Subcutaneous abdominal adipose tissue (tissue), 5 donors: Measurements from ENCODE around the gene SPR.

Experiments
- H3K27ac ChIP-seq: one replicate; pipeline ENCODE4 v1.7.0; 2013; ENCODE audit warnings: low read depth, mild to moderate bottlenecking, inconsistent platforms, low read length, moderate library complexity
- H3K27me3 ChIP-seq, 5 donors: one replicate each; pipeline ENCODE4 v1.7.0; 2013; ENCODE audit warnings: low read length in 5 of 5, inconsistent platforms in 1 of 5; ENCODE audit not compliant: control insufficient read depth in 5 of 5, insufficient read depth in 4 of 5
- H3K36me3 ChIP-seq, 5 donors: one replicate each; pipeline ENCODE4 v1.7.0; 2013; ENCODE audit warnings: low read length in 5 of 5; ENCODE audit not compliant: control insufficient read depth in 5 of 5, insufficient read depth in 5 of 5
- H3K4me1 ChIP-seq, 5 donors: one replicate each; pipeline ENCODE4 v1.7.0; 2013; ENCODE audit warnings: low read length in 5 of 5, mild to moderate bottlenecking in 3 of 5, moderate library complexity in 1 of 5; ENCODE audit not compliant: control insufficient read depth in 5 of 5, insufficient read depth in 5 of 5
- H3K4me3 ChIP-seq, 5 donors: one replicate each; pipeline ENCODE4 v1.7.0; 2013; ENCODE audit warnings: low read length in 5 of 5, low read depth in 1 of 5
- H3K9ac ChIP-seq, 5 donors: one replicate each; pipeline ENCODE4 v1.7.0; 2013; ENCODE audit warnings: low read length in 5 of 5, mild to moderate bottlenecking in 4 of 5, moderate library complexity in 3 of 5
- H3K9me3 ChIP-seq, 5 donors: one replicate each; pipeline ENCODE4 v1.7.0; 2013; ENCODE audit warnings: low read length in 5 of 5; ENCODE audit not compliant: control insufficient read depth in 5 of 5
- donor health status: healthy.
- donor health status: healthy.
- donor health status: healthy.
- donor health status: healthy.
- donor health status: healthy.

SPR gene

DNA sequence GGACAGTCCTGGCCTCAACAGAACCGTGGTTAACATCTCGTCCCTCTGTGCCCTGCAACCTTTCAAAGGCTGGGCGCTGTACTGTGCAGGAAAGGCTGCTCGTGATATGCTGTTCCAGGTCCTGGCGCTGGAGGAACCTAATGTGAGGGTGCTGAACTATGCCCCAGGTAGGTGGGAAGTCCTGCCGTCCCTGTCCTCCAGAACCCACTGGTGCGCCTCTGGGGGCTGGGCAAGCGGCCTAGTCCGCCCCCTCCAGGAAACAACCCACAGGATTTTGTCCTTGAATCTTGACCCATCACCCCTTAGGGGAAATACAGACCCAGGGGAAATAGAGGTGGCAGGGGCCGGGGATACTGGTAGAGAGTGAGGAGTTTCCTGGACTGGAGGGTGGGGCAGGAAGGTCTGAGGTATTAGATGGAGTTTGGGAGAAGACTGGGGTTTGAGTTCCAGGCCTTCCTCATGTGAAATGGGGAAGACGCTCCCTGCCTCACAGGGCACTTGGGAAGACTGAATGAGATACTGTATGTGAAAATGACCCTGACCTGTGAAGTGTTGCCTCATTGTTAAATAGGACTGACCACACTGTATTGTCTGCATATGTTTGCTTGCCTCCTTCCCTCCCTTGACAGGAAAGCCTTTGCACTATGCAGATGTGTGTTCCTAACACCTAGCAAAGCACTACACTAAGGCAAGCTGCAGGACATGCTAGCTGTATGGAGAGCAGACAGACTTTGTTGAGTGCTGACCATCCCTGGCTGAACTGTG lies 1.4 kb downstream of the SPR start:
- no peak overlapping the region for H3K27ac ChIP-seq
- no peaks in the 10 kb centered on the region for H3K9me3 ChIP-seq
- peak overlapping the region in 3 of 5 donors; percentile 17 to 88 (median 84) for H3K9ac ChIP-seq
- H3K4me1 ChIP-seq = peaks cover 2 to 47% (median 27%) of the 10 kb centered on the region in 5 donors
- peak overlapping the region; percentile 72 to 81 (median 76) for H3K4me3 ChIP-seq
- peaks cover 0 to 29% (median 15%) of the 10 kb centered on the region in 5 donors for H3K36me3 ChIP-seq
- no peaks in the 10 kb centered on the region for H3K27me3 ChIP-seq

DNA sequence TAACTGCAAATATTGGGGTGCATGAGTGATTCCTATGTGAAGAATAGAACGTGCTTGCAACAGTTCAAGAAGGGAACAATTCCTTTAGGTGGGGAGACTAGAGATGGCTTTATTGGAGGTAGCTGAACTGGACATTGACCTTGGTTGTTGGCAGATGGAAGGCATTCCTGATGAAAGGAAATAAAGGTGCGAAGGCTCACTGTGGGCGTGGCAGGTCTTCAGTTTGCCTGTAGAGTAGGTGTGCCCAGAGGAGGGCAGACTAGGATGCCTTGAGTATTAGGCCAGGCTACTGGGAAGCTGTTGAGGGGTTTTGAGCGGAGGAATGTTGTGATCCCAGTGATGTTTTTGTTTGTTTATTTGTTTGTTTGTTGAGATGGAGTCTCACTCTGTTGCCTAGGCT lies 2.8 kb downstream of the SPR start:
- H3K27me3 ChIP-seq = peaks cover 0 to 10% (median 9%) of the 10 kb centered on the region in 5 donors

DNA sequence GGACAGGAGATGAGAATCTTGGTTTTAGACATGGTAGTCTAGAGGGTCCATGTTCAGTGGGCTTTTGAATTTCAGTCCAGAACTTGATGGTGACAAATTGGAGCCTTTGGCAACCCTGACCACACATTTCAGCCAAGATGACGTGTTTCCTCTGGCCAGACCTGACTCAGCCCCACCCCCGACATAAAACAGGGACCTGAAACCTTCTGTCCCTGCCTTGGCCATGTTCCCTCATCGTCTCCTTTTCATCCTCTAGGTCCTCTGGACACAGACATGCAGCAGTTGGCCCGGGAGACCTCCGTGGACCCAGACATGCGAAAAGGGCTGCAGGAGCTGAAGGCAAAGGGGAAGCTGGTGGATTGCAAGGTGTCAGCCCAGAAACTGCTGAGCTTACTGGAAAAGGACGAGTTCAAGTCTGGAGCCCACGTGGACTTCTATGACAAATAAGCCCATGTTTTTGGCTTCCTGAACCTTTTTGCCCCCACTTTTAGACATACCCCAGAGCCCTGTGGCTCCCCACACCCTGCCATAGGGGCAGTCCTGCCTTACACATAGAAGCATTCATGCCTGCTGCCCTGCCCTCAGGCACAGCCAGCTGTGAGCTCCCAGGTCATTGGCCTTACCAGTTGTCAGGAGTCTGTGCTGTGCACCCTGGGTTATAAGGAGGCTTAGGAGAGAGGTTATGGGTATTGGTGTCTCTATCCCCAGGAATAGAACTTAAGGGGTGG lies 4.0 kb downstream of the SPR start:
- Histone ChIP-seq H3K4me1 (peaks cover 5 to 56% (median 37%) of the 10 kb centered on the region in 5 donors), H3K9ac (no peak overlapping the region), H3K36me3 (peaks cover 0 to 29% (median 15%) of the 10 kb centered on the region in 5 donors), H3K4me3 (no peak overlapping the region), H3K27ac (no peak overlapping the region), H3K9me3 (no peaks in the 10 kb centered on the region), H3K27me3 (peaks cover 8 to 21% (median 17%) of the 10 kb centered on the region in 5 donors)

More for the DNA sequence above, 2.8 kb downstream of the SPR start:
- Histone ChIP-seq H3K9me3 (no peaks in the 10 kb centered on the region), H3K36me3 (peaks cover 0 to 29% (median 15%) of the 10 kb centered on the region in 5 donors), H3K27ac (no peak overlapping the region), H3K4me3 (no peak overlapping the region), H3K9ac (no peak overlapping the region), H3K4me1 (peaks cover 2 to 47% (median 27%) of the 10 kb centered on the region in 5 donors)

DNA sequence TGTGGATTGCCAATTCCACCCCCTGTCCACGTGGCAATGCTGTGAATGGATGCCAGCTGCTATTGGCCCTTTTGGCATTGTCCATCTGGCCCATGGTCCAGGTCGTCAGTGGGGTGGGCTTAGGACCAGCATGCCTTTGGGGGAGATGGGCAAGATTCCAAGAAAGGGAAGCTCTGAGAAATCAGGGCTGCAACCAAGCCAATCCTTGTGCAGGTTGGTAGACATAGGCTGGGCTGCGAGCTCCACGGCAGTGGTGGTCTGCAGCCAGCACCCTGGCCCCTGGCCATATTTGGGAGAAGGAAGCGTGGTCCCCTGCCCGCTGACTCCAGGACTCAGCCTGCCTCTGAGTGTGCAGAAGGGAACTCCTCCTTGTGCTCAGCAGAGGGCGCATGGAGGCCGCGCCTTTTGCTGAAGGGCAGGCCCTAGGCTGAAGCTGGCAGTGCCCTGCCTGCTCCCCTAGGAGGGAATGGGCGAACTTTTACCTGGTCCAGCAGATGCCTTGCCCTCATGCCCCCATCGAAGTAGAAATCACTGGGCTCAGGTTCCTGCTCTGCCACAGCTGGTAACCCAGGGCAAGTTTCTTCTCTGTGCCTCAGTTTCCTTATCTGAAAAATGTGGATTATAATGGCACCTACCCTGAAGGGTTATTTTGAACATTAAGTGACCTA lies 5.4 kb downstream of the SPR start:
- H3K27me3 ChIP-seq = peaks cover 8 to 29% (median 17%) of the 10 kb centered on the region in 5 donors
- H3K27ac ChIP-seq = no peak overlapping the region
- no peak overlapping the region for H3K4me3 ChIP-seq
- peaks cover 5 to 48% (median 30%) of the 10 kb centered on the region in 5 donors for H3K4me1 ChIP-seq
- no peak overlapping the region for H3K9ac ChIP-seq
- H3K36me3 ChIP-seq = peaks cover 0 to 29% (median 15%) of the 10 kb centered on the region in 5 donors
- H3K9me3 ChIP-seq = no peaks in the 10 kb centered on the region

DNA sequence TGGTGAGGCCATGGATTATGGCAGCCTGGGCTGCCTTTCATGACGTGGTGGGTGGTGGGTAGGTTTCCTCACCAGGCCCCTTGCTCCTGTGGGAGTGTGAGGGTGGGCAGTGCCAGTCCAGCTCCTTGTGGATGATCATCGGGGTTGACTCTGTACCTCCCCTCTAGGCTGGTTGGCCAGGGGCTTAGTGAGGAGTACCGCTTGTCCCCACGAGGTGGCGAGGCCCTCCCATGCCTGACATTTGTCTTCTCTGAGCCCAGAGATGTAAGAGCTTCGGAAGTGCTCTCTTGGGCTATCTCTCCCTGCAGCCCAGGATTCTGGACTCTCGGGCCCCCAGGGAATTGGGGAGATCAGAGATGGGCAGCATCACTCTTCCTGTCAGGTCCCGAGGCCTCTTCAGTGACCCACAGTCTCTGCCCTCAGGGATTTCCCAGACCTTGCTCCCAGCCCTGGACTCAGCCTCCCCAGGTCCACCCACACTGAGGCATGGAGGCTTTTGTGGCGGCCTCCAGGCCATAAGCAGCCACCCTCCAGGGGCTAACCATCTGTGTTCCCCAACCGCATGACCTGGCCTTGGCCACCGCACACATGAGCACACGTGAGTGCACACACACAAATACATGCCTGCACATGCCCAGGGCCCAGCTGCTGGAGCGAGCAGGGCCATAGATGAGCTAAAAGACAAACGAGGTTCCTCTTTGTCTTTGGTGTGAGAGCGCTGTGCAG lies 6.5 kb downstream of the SPR start:
- Histone ChIP-seq H3K9me3 (no peaks in the 10 kb centered on the region), H3K4me3 (no peak overlapping the region), H3K36me3 (peaks cover 0 to 29% (median 15%) of the 10 kb centered on the region in 5 donors), H3K27me3 (peaks cover 8 to 33% (median 19%) of the 10 kb centered on the region in 5 donors), H3K4me1 (peaks cover 2 to 38% (median 21%) of the 10 kb centered on the region in 5 donors), H3K27ac (no peak overlapping the region), H3K9ac (no peak overlapping the region)

DNA sequence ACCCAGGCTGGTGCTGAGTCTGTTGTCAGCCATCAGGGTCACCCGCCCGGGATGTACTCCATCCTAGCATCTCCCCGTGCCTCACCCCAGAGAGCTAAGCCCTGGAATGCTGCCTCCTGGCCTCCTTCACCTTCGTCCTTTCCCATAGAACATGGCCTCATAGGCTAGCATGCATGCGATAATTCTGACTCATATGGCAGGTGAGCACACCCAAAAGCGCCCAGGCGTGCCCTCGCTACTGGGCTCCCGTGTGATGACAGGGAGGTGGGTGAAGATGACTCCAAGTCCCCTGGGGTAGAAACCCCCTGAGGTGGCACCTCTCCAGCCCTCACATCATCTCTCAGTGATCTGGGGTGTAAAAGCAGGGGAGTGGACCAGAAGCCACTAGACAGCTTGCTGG lies 7.3 kb downstream of the SPR start:
- H3K27me3 ChIP-seq = peaks cover 8 to 33% (median 20%) of the 10 kb centered on the region in 5 donors
- no peak overlapping the region for H3K27ac ChIP-seq
- peaks cover 0 to 24% (median 15%) of the 10 kb centered on the region in 5 donors for H3K36me3 ChIP-seq
- peaks cover 2 to 31% (median 16%) of the 10 kb centered on the region in 5 donors for H3K4me1 ChIP-seq
- H3K4me3 ChIP-seq = no peak overlapping the region
- no peak overlapping the region for H3K9ac ChIP-seq
- no peaks in the 10 kb centered on the region for H3K9me3 ChIP-seq

GRCh38 chr2:72895154-72895553 lies 7.9 kb downstream of the SPR start:
- H3K27me3 ChIP-seq = peaks cover 8 to 33% (median 22%) of the 10 kb centered on the region in 5 donors
- H3K9me3 ChIP-seq = no peaks in the 10 kb centered on the region
- peaks cover 2 to 26% (median 16%) of the 10 kb centered on the region in 5 donors for H3K4me1 ChIP-seq
- peak overlapping the region in 1 of 5 donors; percentile 38 for H3K9ac ChIP-seq
- H3K36me3 ChIP-seq = peaks cover 0 to 18% (median 15%) of the 10 kb centered on the region in 5 donors
- H3K27ac ChIP-seq = no peak overlapping the region
- no peak overlapping the region for H3K4me3 ChIP-seq

GRCh38 chr2:72895759-72896281 lies 8.6 kb downstream of the SPR start:
- H3K27me3 ChIP-seq = peaks cover 14 to 38% (median 23%) of the 10 kb centered on the region in 5 donors
- no peak overlapping the region for H3K27ac ChIP-seq
- peak overlapping the region in 4 of 5 donors; percentile 1 to 57 (median 32) for H3K4me3 ChIP-seq

GRCh38 chr2:72896446-72896845 lies 9.2 kb downstream of the SPR start:
- H3K27me3 ChIP-seq = peaks cover 16 to 43% (median 23%) of the 10 kb centered on the region in 5 donors
- peaks cover 0 to 10% (median 9%) of the 10 kb centered on the region in 5 donors for H3K36me3 ChIP-seq
- no peak overlapping the region for H3K9ac ChIP-seq

More at GRCh38 chr2:72895759-72896281, 8.6 kb downstream of the SPR start:
- H3K9me3 ChIP-seq = no peaks in the 10 kb centered on the region
- H3K36me3 ChIP-seq = peaks cover 0 to 16% (median 15%) of the 10 kb centered on the region in 5 donors
- peak overlapping the region in 1 of 5 donors; percentile 38 for H3K9ac ChIP-seq
- peaks cover 2 to 26% (median 16%) of the 10 kb centered on the region in 5 donors for H3K4me1 ChIP-seq

More at GRCh38 chr2:72896446-72896845, 9.2 kb downstream of the SPR start:
- Histone ChIP-seq H3K27ac (no peak overlapping the region), H3K4me1 (peaks cover 2 to 26% (median 16%) of the 10 kb centered on the region in 5 donors), H3K4me3 (no peak overlapping the region), H3K9me3 (no peaks in the 10 kb centered on the region)
